GM21737 (cell line): Measurements from ENCODE around the gene NFILZ.

Experiments
- ATAC-seq: cut with Tn5 transposase; IDR thresholded peaks from one replicate; pipeline ENCODE4 v1.9.1; 2021; ENCODE audit warnings: mild to moderate bottlenecking, moderate library complexity; ENCODE audit not compliant: unreplicated experiment

Gene NFILZ

GRCh38 chr19:8641221-8641907 lies 10.9 kb downstream of the NFILZ start:
- ATAC-seq, result no peak

GRCh38 chr19:8641908-8642547 lies 11.6 kb downstream of the NFILZ start:
- ATAC-seq, result no peak

- no peak for ATAC-seq
Observed at GRCh38 chr19:8642561-8642960, 12.1 kb downstream of the NFILZ start.

- no peak for ATAC-seq
Observed at GRCh38 chr19:8643860-8644653, 13.6 kb downstream of the NFILZ start.

- ATAC-seq, result no peak
Observed at GRCh38 chr19:8648240-8648639, 17.8 kb downstream of the NFILZ start.

- no peak for ATAC-seq
Observed at GRCh38 chr19:8654591-8655339, 24.3 kb downstream of the NFILZ start.

GRCh38 chr19:8655340-8655709 lies 24.9 kb downstream of the NFILZ start:
- no peak for ATAC-seq

GRCh38 chr19:8657869-8658268 lies 27.4 kb downstream of the NFILZ start:
- no peak for ATAC-seq

GRCh38 chr19:8659905-8660304 lies 29.5 kb downstream of the NFILZ start:
- no peak for ATAC-seq

- ATAC-seq, result no peak
Observed at GRCh38 chr19:8662263-8662662, 31.8 kb downstream of the NFILZ start.

GRCh38 chr19:8663920-8664670 lies 33.7 kb downstream of the NFILZ start:
- ATAC-seq, result no peak

- no peak for ATAC-seq
Observed at GRCh38 chr19:8664671-8665057, 34.2 kb downstream of the NFILZ start.

- ATAC-seq, result no peak
Observed at GRCh38 chr19:8665468-8666213, 35.2 kb downstream of the NFILZ start.

GRCh38 chr19:8666814-8667405 lies 36.5 kb downstream of the NFILZ start:
- no peak for ATAC-seq

- no peak for ATAC-seq
Observed at GRCh38 chr19:8673276-8673891, 43.0 kb downstream of the NFILZ start.

- ATAC-seq, result no peak
Observed at GRCh38 chr19:8675066-8675465, 44.6 kb downstream of the NFILZ start.

GRCh38 chr19:8678244-8678807 lies 47.9 kb downstream of the NFILZ start:
- ATAC-seq, result no peak
